NT2/D1 (cell line): ENCODE measurements around the gene CLDN10.

Source experiments
- DNase-seq: peaks from one replicate; pipeline ENCODE4 v3.0.0-alpha.2; 2011; ENCODE audit warnings: low read depth, low spot score
- H3K27me3 ChIP-seq: 2 replicates; pipeline ENCODE4 v1.6.0; 2011; ENCODE audit warnings: mild to moderate bottlenecking; ENCODE audit not compliant: insufficient read length, insufficient read depth
- H3K36me3 ChIP-seq: 2 replicates; pipeline ENCODE4 v1.6.1; 2011; ENCODE audit warnings: mild to moderate bottlenecking, low read length, mixed read lengths; ENCODE audit not compliant: insufficient read depth, insufficient read length
- H3K4me1 ChIP-seq: 2 replicates; pipeline ENCODE4 v1.5.1; 2011; ENCODE audit not compliant: insufficient read depth, insufficient read length
- H3K4me3 ChIP-seq: 2 replicates; pipeline ENCODE4 v1.5.1; 2011; ENCODE audit warnings: low read depth; ENCODE audit not compliant: insufficient read length
- H3K9ac ChIP-seq: 2 replicates; pipeline ENCODE4 v1.6.0; 2011; ENCODE audit warnings: low read depth; ENCODE audit not compliant: insufficient read length
- H3K9me3 ChIP-seq: 2 replicates; pipeline ENCODE4 v1.5.1; 2011; ENCODE audit warnings: mild to moderate bottlenecking, low read length; ENCODE audit not compliant: insufficient read depth
- SUZ12 ChIP-seq: IDR thresholded peaks from 2 replicates; pipeline ENCODE4 v1.6.1; 2011; ENCODE audit not compliant: insufficient read length, insufficient read depth; ENCODE audit errors: extremely low read depth
- YY1 ChIP-seq: IDR thresholded peaks from 2 replicates; pipeline ENCODE4 v1.6.1; 2011; ENCODE audit not compliant: insufficient read length, insufficient read depth
- ZNF274 ChIP-seq: IDR thresholded peaks from 2 replicates; pipeline ENCODE4 v1.6.1; 2011; ENCODE audit warnings: mild to moderate bottlenecking, low read depth, low read length

Gene CLDN10

DNA sequence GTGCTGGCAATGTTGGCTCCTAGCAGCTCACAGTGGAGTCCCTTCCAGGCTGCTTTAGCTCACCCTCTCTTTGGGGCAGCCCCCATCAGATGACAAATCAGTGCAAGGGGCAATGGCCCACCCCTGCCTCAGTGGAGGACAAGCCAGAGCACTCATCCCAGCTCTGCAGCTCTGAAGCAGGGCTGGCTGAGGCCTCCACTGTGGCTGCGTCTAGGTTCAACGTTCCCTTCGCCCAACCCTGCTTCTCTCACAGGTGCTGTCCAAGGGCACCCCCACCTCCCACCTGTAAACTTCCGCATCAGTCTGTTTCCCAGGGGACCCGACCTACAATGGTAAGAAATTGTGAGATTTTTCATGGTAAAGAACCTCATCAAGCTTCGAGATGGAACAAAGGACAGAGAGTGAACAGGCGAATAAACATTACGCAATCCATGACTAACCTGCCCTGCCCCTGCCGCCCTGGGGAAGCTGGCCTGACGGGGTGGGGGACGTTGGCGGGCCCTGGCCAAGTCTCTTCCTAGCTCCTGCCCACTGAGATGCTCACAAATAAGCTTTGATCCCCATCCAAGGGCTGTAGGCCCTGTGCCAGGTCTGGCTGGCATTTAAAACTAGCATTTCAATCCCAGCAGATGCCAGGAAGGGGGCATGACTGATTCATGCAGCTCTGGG, 51.5 kb downstream of the CLDN10 start:
- TF ChIP-seq ZNF274 = no peak
- TF ChIP-seq SUZ12 = no peak
- TF ChIP-seq YY1 = no peak
- no peaks in the 10 kb centered on the region for H3K4me1 ChIP-seq
- DNase-seq = no peak
- H3K9me3 ChIP-seq = no peaks in the 10 kb centered on the region
- H3K4me3 ChIP-seq = no peak overlapping the region
- no peak overlapping the region for H3K9ac ChIP-seq
- peaks cover 88% of the 10 kb centered on the region for H3K36me3 ChIP-seq
- H3K27me3 ChIP-seq = no peaks in the 10 kb centered on the region

DNA sequence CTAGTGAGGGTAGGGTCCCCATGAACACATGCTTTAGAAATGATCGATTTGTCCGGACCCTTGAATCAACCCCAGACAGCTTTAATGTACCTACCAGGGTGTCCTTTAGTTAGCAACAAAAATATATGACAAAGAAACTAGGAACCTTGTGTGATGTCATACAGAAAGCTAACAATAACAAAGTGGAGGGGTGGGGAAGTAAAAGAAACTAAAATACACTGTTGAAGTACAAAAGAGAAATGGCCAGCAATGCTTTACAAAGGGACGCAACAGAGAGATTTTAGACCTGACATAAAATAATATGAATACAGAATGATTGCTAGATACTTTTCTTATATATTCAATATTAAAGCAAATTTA, 52.0 kb downstream of the CLDN10 start:
- no peaks in the 10 kb centered on the region for H3K9me3 ChIP-seq

DNA sequence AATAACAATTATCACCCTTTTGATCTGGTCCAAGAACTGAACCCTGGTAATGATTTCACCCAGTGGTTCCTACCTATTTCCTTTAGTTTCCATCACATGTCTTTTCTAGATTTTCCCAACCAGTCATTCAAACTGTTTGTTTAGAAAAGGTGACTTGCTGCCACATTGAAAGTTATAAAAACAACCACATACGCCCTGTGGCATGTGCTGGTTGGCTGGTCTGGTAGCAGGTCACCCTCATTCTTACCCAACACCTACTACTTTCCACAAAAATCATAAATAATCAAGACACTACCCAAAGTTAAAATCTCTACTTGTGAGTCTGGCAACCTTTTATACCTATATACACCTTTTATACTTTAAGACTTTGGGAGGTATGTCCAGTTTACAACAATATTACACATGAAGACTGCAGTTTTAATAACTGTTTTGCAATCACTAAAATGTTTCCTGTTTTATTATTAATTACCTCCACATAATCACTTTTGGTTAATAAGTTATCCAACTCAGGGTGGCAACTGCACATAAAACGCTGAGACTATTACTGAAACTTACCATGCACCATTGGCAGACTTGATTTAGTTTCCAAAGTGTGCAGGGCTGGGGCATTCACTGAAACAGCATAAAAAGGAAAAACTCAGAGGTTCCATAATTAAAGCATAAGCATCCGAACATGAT, 53.1 kb downstream of the CLDN10 start:
- TF ChIP-seq SUZ12 (no peak), YY1 (no peak), ZNF274 (no peak)
- H3K9me3 ChIP-seq = no peaks in the 10 kb centered on the region
- no peak for DNase-seq
- H3K27me3 ChIP-seq = no peaks in the 10 kb centered on the region
- H3K4me1 ChIP-seq = no peaks in the 10 kb centered on the region
- H3K36me3 ChIP-seq = peaks cover 87% of the 10 kb centered on the region
- H3K9ac ChIP-seq = no peak overlapping the region
- H3K4me3 ChIP-seq = no peak overlapping the region

More for the DNA sequence above, 52.0 kb downstream of the CLDN10 start:
- H3K9ac ChIP-seq = no peak overlapping the region
- H3K27me3 ChIP-seq = no peaks in the 10 kb centered on the region
- H3K36me3 ChIP-seq = peaks cover 88% of the 10 kb centered on the region
- H3K4me3 ChIP-seq = no peak overlapping the region
- no peaks in the 10 kb centered on the region for H3K4me1 ChIP-seq
- TF ChIP-seq ZNF274 (no peak), SUZ12 (no peak)
- no peak for DNase-seq

- Histone ChIP-seq H3K9me3 (no peaks in the 10 kb centered on the region), H3K4me3 (no peak overlapping the region), H3K9ac (no peak overlapping the region), H3K27me3 (no peaks in the 10 kb centered on the region), H3K4me1 (no peaks in the 10 kb centered on the region), H3K36me3 (peaks cover 86% of the 10 kb centered on the region)
- no peak for TF ChIP-seq SUZ12
- TF ChIP-seq YY1 = no peak
- TF ChIP-seq ZNF274 = no peak
- DNase-seq = no peak
Measured at GRCh38 chr13:95607366-95607765, 54.8 kb downstream of the CLDN10 start.

DNA sequence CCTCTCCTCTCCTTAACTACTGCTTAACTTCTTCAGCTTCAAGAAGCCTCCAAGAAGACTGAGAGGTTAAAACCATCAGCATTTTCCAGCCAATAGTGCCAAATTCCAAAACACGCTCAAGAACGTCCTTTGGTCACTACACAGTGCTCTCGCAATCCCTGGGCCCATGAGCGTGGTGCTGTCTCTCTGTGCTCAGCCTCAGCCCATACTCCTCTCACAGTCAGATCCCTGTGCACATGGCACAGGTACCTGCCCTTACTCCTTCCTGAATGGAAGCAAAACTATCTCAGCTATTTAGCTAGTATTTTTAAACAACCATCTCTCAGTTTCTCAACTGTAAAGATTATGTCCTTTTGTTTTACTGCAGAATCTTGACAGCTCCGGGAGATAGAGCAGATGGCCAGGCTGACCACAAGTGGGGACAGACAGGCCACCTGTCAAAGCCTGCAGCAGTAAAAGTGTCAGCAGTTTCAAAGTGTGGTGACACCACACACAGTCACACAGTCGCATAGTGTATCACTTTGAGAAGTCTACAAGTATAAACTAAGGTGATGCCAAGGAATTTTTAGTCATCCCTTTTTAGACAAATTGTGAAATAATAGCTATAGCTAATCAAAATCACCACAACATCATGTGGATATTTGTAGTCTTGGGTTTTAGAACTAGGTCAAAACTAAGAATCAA, 56.3 kb downstream of the CLDN10 start:
- no peak for DNase-seq
- no peak overlapping the region for H3K9ac ChIP-seq
- H3K27me3 ChIP-seq = no peaks in the 10 kb centered on the region
- H3K4me3 ChIP-seq = no peak overlapping the region
- peaks cover 87% of the 10 kb centered on the region for H3K36me3 ChIP-seq
- H3K4me1 ChIP-seq = no peaks in the 10 kb centered on the region
- no peaks in the 10 kb centered on the region for H3K9me3 ChIP-seq
- no peak for TF ChIP-seq ZNF274
- no peak for TF ChIP-seq YY1
- TF ChIP-seq SUZ12 = no peak

GRCh38 chr13:95614641-95615245, 62.2 kb downstream of the CLDN10 start:
- Histone ChIP-seq H3K27me3 (no peaks in the 10 kb centered on the region), H3K36me3 (peaks cover 90% of the 10 kb centered on the region), H3K9me3 (no peaks in the 10 kb centered on the region), H3K4me1 (no peaks in the 10 kb centered on the region), H3K9ac (no peak overlapping the region), H3K4me3 (no peak overlapping the region)
- TF ChIP-seq SUZ12 (no peak), YY1 (no peak), ZNF274 (no peak)
- no peak for DNase-seq

GRCh38 chr13:95615539-95615938, 63.0 kb downstream of the CLDN10 start:
- TF ChIP-seq ZNF274 (no peak), SUZ12 (no peak), YY1 (no peak)
- no peak overlapping the region for H3K9ac ChIP-seq
- no peak overlapping the region for H3K4me3 ChIP-seq
- no peaks in the 10 kb centered on the region for H3K27me3 ChIP-seq
- H3K36me3 ChIP-seq = peaks cover 88% of the 10 kb centered on the region
- no peaks in the 10 kb centered on the region for H3K9me3 ChIP-seq
- H3K4me1 ChIP-seq = no peaks in the 10 kb centered on the region
- no peak for DNase-seq
